GM19397 (cell line): ENCODE results near the gene ZNF217.
"Not testable (repeated sequence)": the region's sequence is repeated elsewhere in the genome, so short reads cannot be mapped to it uniquely, and the experiment has no call there.

Experiments used
- ATAC-seq: cut with Tn5 transposase; IDR thresholded peaks from one replicate; pipeline ENCODE4 v1.9.1; 2021; ENCODE audit warnings: mild to moderate bottlenecking, moderate library complexity; ENCODE audit not compliant: unreplicated experiment

The ZNF217 gene

GRCh38 chr20:53598140-53599043 is 4.8 kb upstream of the ZNF217 start:
- ATAC-seq = no peak

GRCh38 chr20:53597521-53598120 is 4.0 kb upstream of the ZNF217 start:
- ATAC-seq = no peak

GRCh38 chr20:53597030-53597482 is 3.4 kb upstream of the ZNF217 start:
- ATAC-seq = no peak

GRCh38 chr20:53596189-53597001 is 2.8 kb upstream of the ZNF217 start:
- ATAC-seq = not testable (repeated sequence)

- ATAC-seq = not testable (repeated sequence)
These were observed 2.1 kb upstream of the ZNF217 start for GRCh38 chr20:53595742-53596141.

- ATAC-seq = no peak
These were observed 1.4 kb upstream of the ZNF217 start for GRCh38 chr20:53595018-53595378.

GRCh38 chr20:53594068-53595017 is 704 bp upstream of the ZNF217 start:
- ATAC-seq = peak; percentile 63

- ATAC-seq = no peak
These were observed 610 bp downstream of the ZNF217 start for GRCh38 chr20:53592992-53593465.

- not testable (repeated sequence) for ATAC-seq
These were observed 1.1 kb downstream of the ZNF217 start for GRCh38 chr20:53592454-53592991.

GRCh38 chr20:53591941-53592441 is 1.6 kb downstream of the ZNF217 start:
- ATAC-seq = not testable (repeated sequence)

- ATAC-seq = not testable (repeated sequence)
These were observed 2.4 kb downstream of the ZNF217 start for GRCh38 chr20:53591206-53591741.

- not testable (repeated sequence) for ATAC-seq
These were observed 3.0 kb downstream of the ZNF217 start for GRCh38 chr20:53590608-53591007.

- not testable (repeated sequence) for ATAC-seq
These were observed 3.5 kb downstream of the ZNF217 start for GRCh38 chr20:53590122-53590521.

GRCh38 chr20:53589321-53590065 is 4.1 kb downstream of the ZNF217 start:
- ATAC-seq = not testable (repeated sequence)

- not testable (repeated sequence) for ATAC-seq
These were observed 6.4 kb downstream of the ZNF217 start for GRCh38 chr20:53587157-53587703.

GRCh38 chr20:53586640-53587039 is 7.0 kb downstream of the ZNF217 start:
- ATAC-seq = no peak

- not testable (repeated sequence) for ATAC-seq
These were observed 7.7 kb downstream of the ZNF217 start for GRCh38 chr20:53585910-53586309.

- ATAC-seq = not testable (repeated sequence)
These were observed 8.6 kb downstream of the ZNF217 start for GRCh38 chr20:53585004-53585569.
